ENCODE measurements around the gene CADPS2. TPM values are rescaled to one million over a fixed set of nuclear protein-coding genes. Genes with fewer than 3 reads are reported as not detected.
A peak's percentile ranks its signal among the peaks of the same experiment; 100 is the strongest.

Gene CADPS2
- 7.5 TPM for polyA plus RNA-seq (2013, experiment 1 of 4)
- polyA plus RNA-seq (2013, experiment 2 of 4), result 8.6 TPM
- 6.8 TPM for polyA plus RNA-seq (2013, experiment 3 of 4)
- 7.6 TPM for polyA plus RNA-seq (2013, experiment 4 of 4)

DNA sequence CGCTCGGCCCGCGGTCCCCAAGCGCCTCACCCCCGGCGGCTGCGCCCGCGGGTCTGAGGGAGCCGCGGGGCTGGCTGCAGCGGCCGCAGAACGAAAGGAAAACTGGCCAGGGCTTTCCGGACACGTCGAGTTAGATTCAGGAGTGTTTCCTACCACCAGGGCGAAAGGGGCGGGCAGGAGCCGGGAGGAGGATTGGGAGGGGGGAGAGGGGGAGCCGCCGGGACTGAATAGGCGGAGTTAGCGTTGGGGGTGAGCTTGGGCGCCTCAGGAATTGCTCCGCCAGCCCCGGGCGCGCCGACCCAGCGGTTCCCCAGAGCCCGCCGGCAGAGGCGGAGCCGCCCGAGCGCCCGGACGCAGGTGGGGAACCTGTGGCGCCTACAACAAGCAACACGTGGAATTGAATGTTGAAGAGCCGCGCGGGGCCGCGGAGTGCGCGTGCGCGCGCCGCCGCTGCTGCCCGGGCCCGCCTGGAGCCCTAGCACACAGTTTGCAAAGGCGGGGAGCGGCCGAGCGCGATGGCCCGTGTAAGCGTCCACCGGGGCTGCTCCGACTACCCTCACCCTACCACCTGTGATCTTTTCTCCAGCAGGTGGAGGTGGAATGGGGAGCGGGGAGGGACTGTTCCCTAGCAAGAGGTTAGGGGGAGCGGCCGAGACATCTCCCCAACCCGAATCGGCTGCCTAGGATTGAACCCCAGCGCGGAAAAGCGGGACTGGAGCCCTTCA, at the start of gene CADPS2:
TSS of gene CADPS2 (minus strand) at position 104 of the 725 bp plus-strand sequence. CDS start 123 bp downstream, outside the sequence.
- no peaks in the 10 kb centered on the region for H3K36me3 ChIP-seq (ENCODE audit: control insufficient read depth, insufficient read depth, low read length)
- H3K4me3 ChIP-seq (ENCODE audit: insufficient read depth, low read depth, low read length), result peak within 1 kb of the TSS; percentile 78
- peak within 1 kb of the TSS; percentile 72 for H3K27ac ChIP-seq (ENCODE audit: insufficient read depth, low read depth, low read length, poor library complexity, severe bottlenecking)
- no peaks in the 10 kb centered on the region for H3K9me3 ChIP-seq (ENCODE audit: control insufficient read depth, low read length)
- WGBS, 2 experiments, result 0% methylated on average over 73 of the region's 73 CpGs
- peaks cover 6% of the 10 kb centered on the region for H3K4me1 ChIP-seq (ENCODE audit: control insufficient read depth, insufficient read depth, low read length)
- H3K27me3 ChIP-seq (ENCODE audit: control insufficient read depth, insufficient read depth, low read length, poor library complexity, severe bottlenecking), result peaks cover 43% of the 10 kb centered on the region

- no peaks in the 10 kb centered on the region for H3K9me3 ChIP-seq (ENCODE audit: control insufficient read depth, low read length)
- H3K36me3 ChIP-seq (ENCODE audit: control insufficient read depth, insufficient read depth, low read length), result no peaks in the 10 kb centered on the region
- H3K4me3 ChIP-seq (ENCODE audit: insufficient read depth, low read depth, low read length), result no peak overlapping the region
- no peaks in the 10 kb centered on the region for H3K4me1 ChIP-seq (ENCODE audit: control insufficient read depth, insufficient read depth, low read length)
- no peak overlapping the region for H3K27ac ChIP-seq (ENCODE audit: insufficient read depth, low read depth, low read length, poor library complexity, severe bottlenecking)
- H3K27me3 ChIP-seq (ENCODE audit: control insufficient read depth, insufficient read depth, low read length, poor library complexity, severe bottlenecking), result no peaks in the 10 kb centered on the region
Measured at GRCh38 chr7:122935620-122936019, 49.4 kb upstream of the CADPS2 start.

- Histone ChIP-seq H3K27ac (ENCODE audit: insufficient read depth, low read depth, low read length, poor library complexity, severe bottlenecking) (no peak overlapping the region), H3K27me3 (ENCODE audit: control insufficient read depth, insufficient read depth, low read length, poor library complexity, severe bottlenecking) (no peaks in the 10 kb centered on the region), H3K4me3 (ENCODE audit: insufficient read depth, low read depth, low read length) (no peak overlapping the region), H3K4me1 (ENCODE audit: control insufficient read depth, insufficient read depth, low read length) (no peaks in the 10 kb centered on the region), H3K36me3 (ENCODE audit: control insufficient read depth, insufficient read depth, low read length) (no peaks in the 10 kb centered on the region), H3K9me3 (ENCODE audit: control insufficient read depth, low read length) (no peaks in the 10 kb centered on the region)
Measured at GRCh38 chr7:122919643-122920181, 33.5 kb upstream of the CADPS2 start.

DNA sequence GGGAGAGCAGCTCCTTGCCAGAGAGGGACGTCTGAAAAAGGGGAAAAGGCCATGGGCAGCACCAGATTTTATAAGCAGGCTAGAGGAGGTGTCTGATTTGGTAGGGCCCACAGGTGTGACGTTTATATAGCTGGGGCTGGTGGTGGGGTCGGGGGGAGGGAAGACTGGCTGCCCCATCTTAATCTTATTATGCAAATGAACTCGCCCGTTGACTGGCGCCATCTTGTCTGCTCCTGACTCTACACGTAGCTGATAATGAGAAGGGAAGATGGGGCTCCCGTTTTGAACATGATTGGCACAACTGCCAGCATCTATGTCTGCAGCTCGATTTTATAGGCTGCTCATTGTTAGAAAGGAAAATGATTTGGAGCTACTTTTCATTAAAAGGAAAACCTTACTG, 28.6 kb upstream of the CADPS2 start:
- no peaks in the 10 kb centered on the region for H3K9me3 ChIP-seq (ENCODE audit: control insufficient read depth, low read length)
- no peaks in the 10 kb centered on the region for H3K27me3 ChIP-seq (ENCODE audit: control insufficient read depth, insufficient read depth, low read length, poor library complexity, severe bottlenecking)
- no peak overlapping the region for H3K27ac ChIP-seq (ENCODE audit: insufficient read depth, low read depth, low read length, poor library complexity, severe bottlenecking)
- H3K36me3 ChIP-seq (ENCODE audit: control insufficient read depth, insufficient read depth, low read length), result no peaks in the 10 kb centered on the region
- no peaks in the 10 kb centered on the region for H3K4me1 ChIP-seq (ENCODE audit: control insufficient read depth, insufficient read depth, low read length)
- 92 to 93% methylated on average over 9 of the region's 9 CpGs for WGBS, 2 experiments
- no peak overlapping the region for H3K4me3 ChIP-seq (ENCODE audit: insufficient read depth, low read depth, low read length)

- Histone ChIP-seq H3K9me3 (ENCODE audit: control insufficient read depth, low read length) (no peaks in the 10 kb centered on the region), H3K27me3 (ENCODE audit: control insufficient read depth, insufficient read depth, low read length, poor library complexity, severe bottlenecking) (no peaks in the 10 kb centered on the region), H3K36me3 (ENCODE audit: control insufficient read depth, insufficient read depth, low read length) (no peaks in the 10 kb centered on the region), H3K4me1 (ENCODE audit: control insufficient read depth, insufficient read depth, low read length) (no peaks in the 10 kb centered on the region), H3K4me3 (ENCODE audit: insufficient read depth, low read depth, low read length) (no peak overlapping the region), H3K27ac (ENCODE audit: insufficient read depth, low read depth, low read length, poor library complexity, severe bottlenecking) (no peak overlapping the region)
- WGBS, 2 experiments, result 94 to 95% methylated on average over 15 of the region's 15 CpGs
Measured at GRCh38 chr7:122913608-122914007, 27.3 kb upstream of the CADPS2 start.

GRCh38 chr7:122902751-122903495, 16.7 kb upstream of the CADPS2 start:
- 89 to 93% methylated on average over 4 of the region's 5 CpGs for WGBS, 2 experiments
- no peak overlapping the region for H3K27ac ChIP-seq (ENCODE audit: insufficient read depth, low read depth, low read length, poor library complexity, severe bottlenecking)
- H3K36me3 ChIP-seq (ENCODE audit: control insufficient read depth, insufficient read depth, low read length), result no peaks in the 10 kb centered on the region
- H3K4me1 ChIP-seq (ENCODE audit: control insufficient read depth, insufficient read depth, low read length), result no peaks in the 10 kb centered on the region
- H3K9me3 ChIP-seq (ENCODE audit: control insufficient read depth, low read length), result no peaks in the 10 kb centered on the region
- no peak overlapping the region for H3K4me3 ChIP-seq (ENCODE audit: insufficient read depth, low read depth, low read length)
- H3K27me3 ChIP-seq (ENCODE audit: control insufficient read depth, insufficient read depth, low read length, poor library complexity, severe bottlenecking), result no peaks in the 10 kb centered on the region

DNA sequence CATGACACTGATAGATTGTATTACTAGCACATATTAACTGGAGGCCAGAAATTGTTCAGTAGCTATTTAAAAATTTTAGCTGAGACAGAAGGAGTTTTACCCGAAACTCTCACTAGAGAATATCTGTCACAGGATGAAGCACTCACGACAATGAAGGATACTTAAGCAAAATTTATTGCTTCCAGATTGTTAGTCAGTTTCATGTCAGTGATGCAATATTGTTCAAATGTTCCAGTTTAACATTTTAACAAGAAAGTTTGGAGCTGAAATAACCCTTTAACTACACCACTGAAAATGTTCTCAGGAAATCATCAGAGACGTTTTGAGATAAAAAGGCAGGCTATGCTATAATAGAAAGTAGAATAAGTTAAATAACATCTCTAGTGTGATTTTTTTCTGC, 15.0 kb upstream of the CADPS2 start:
- Histone ChIP-seq H3K36me3 (ENCODE audit: control insufficient read depth, insufficient read depth, low read length) (no peaks in the 10 kb centered on the region), H3K4me3 (ENCODE audit: insufficient read depth, low read depth, low read length) (no peak overlapping the region), H3K9me3 (ENCODE audit: control insufficient read depth, low read length) (no peaks in the 10 kb centered on the region), H3K27ac (ENCODE audit: insufficient read depth, low read depth, low read length, poor library complexity, severe bottlenecking) (no peak overlapping the region), H3K4me1 (ENCODE audit: control insufficient read depth, insufficient read depth, low read length) (no peaks in the 10 kb centered on the region), H3K27me3 (ENCODE audit: control insufficient read depth, insufficient read depth, low read length, poor library complexity, severe bottlenecking) (no peaks in the 10 kb centered on the region)
- WGBS, 2 experiments, result 98 to 100% methylated on average over 2 of the region's 3 CpGs

DNA sequence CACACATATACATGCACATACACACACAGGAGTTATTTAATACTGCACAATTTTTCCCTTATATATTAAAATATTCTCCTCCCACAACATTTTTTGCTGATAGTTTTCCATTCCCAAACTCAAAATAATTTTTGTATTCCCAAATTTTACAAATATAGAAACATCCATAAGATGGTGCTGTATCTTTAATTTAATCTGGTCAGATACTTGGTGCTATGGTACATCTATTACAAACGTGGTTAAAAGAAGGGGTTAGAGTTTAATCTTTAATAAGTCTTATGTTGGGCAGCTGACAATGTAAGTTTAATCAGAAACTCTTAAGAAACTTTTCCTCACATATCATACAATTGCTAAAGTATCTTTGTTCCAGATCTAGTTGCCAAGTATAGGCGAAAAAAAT, 10.2 kb upstream of the CADPS2 start:
- Histone ChIP-seq H3K4me3 (ENCODE audit: insufficient read depth, low read depth, low read length) (no peak overlapping the region), H3K27me3 (ENCODE audit: control insufficient read depth, insufficient read depth, low read length, poor library complexity, severe bottlenecking) (no peaks in the 10 kb centered on the region), H3K4me1 (ENCODE audit: control insufficient read depth, insufficient read depth, low read length) (no peaks in the 10 kb centered on the region), H3K36me3 (ENCODE audit: control insufficient read depth, insufficient read depth, low read length) (no peaks in the 10 kb centered on the region), H3K9me3 (ENCODE audit: control insufficient read depth, low read length) (no peaks in the 10 kb centered on the region), H3K27ac (ENCODE audit: insufficient read depth, low read depth, low read length, poor library complexity, severe bottlenecking) (no peak overlapping the region)
- 58 to 82% methylated on average over 2 of the region's 2 CpGs for WGBS, 2 experiments

- 86 to 90% methylated on average over 2 of the region's 2 CpGs for WGBS, 2 experiments
- peaks cover 2% of the 10 kb centered on the region for H3K27me3 ChIP-seq (ENCODE audit: control insufficient read depth, insufficient read depth, low read length, poor library complexity, severe bottlenecking)
- no peaks in the 10 kb centered on the region for H3K9me3 ChIP-seq (ENCODE audit: control insufficient read depth, low read length)
- H3K4me1 ChIP-seq (ENCODE audit: control insufficient read depth, insufficient read depth, low read length), result no peaks in the 10 kb centered on the region
- H3K4me3 ChIP-seq (ENCODE audit: insufficient read depth, low read depth, low read length), result no peak overlapping the region
- no peaks in the 10 kb centered on the region for H3K36me3 ChIP-seq (ENCODE audit: control insufficient read depth, insufficient read depth, low read length)
- H3K27ac ChIP-seq (ENCODE audit: insufficient read depth, low read depth, low read length, poor library complexity, severe bottlenecking), result no peak overlapping the region
Measured at GRCh38 chr7:122893486-122893885, 7.2 kb upstream of the CADPS2 start.

DNA sequence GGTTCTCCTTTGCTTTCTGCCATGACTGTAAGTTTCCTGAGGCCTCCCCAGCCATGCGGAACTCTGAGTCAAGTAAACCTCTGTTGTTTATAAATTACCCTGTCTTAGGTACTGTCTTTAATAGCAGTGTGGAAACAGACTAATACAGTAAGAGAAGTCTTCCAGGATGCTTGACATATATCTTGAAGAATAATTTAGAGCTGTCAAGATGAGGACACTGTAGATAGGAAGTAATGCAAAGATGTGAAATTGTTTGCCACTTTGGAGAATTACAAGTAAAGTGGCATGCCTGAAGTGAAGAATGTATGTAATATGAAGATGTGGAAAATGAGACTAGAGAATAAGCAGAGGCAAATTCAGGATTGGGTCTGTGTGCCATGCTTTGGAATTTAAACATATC, 2.9 kb upstream of the CADPS2 start:
- Histone ChIP-seq H3K4me1 (ENCODE audit: control insufficient read depth, insufficient read depth, low read length) (peaks cover 6% of the 10 kb centered on the region), H3K36me3 (ENCODE audit: control insufficient read depth, insufficient read depth, low read length) (no peaks in the 10 kb centered on the region), H3K27me3 (ENCODE audit: control insufficient read depth, insufficient read depth, low read length, poor library complexity, severe bottlenecking) (peaks cover 42% of the 10 kb centered on the region), H3K4me3 (ENCODE audit: insufficient read depth, low read depth, low read length) (no peak overlapping the region), H3K27ac (ENCODE audit: insufficient read depth, low read depth, low read length, poor library complexity, severe bottlenecking) (no peak overlapping the region), H3K9me3 (ENCODE audit: control insufficient read depth, low read length) (no peaks in the 10 kb centered on the region)
- WGBS, 2 experiments, result 80 to 84% methylated on average over 1 of the region's 1 CpG

All from ectodermal cell (in vitro differentiated cells).